Activated T-cell treated with anti-CD3 and anti-CD28 coated beads, Interleukin-2, amount 50 U/mL, for 4 hours (primary cell): ENCODE results near the gene TACR2. TPM values are rescaled to one million over a fixed set of nuclear protein-coding genes. Genes with fewer than 3 reads are reported as not detected.

ENCODE experiments used
- ATAC-seq, 2 donors: fragments of 200-7000 bp; cut with Tn5 transposase; one replicate each; pipeline ENCODE4 v1.10.0; 2021
- DNase-seq: peaks from one replicate; pipeline ENCODE4 v3.0.0-alpha.2; 2020
- H3K27me3 Mint-ChIP-seq: one replicate; pipeline ENCODE4 v1.8.0; 2021; ENCODE audit warnings: low read depth, mixed read lengths
- H3K36me3 Mint-ChIP-seq: one replicate; pipeline ENCODE4 v1.8.0; 2022; ENCODE audit warnings: mixed read lengths; ENCODE audit not compliant: insufficient read depth
- H3K4me1 Mint-ChIP-seq: one replicate; pipeline ENCODE4 v1.8.0; 2021; ENCODE audit warnings: low read depth, mixed read lengths
- H3K4me3 Mint-ChIP-seq: one replicate; pipeline ENCODE4 v1.8.0; 2021; ENCODE audit warnings: mild to moderate bottlenecking, moderate library complexity, mixed read lengths
- H3K9me3 Mint-ChIP-seq: one replicate; pipeline ENCODE4 v1.8.0; 2021; ENCODE audit warnings: mixed read lengths
- total RNA-seq, 3 donors: library from RNA; stranded (reverse); gene quantifications; one replicate each; pipeline ENCODE4 v1.2.1, GENCODE V29; 2021

Gene TACR2
- total RNA-seq, 3 donors from 2014 or later = 0.11 TPM; not detected in 2

- H3K36me3 Mint-ChIP-seq = peaks cover 33% of the 10 kb centered on the region
- H3K4me3 Mint-ChIP-seq = no peak overlapping the region
- no peaks in the 10 kb centered on the region for H3K9me3 Mint-ChIP-seq
- H3K27me3 Mint-ChIP-seq = no peaks in the 10 kb centered on the region
- H3K4me1 Mint-ChIP-seq = no peaks in the 10 kb centered on the region
- DNase-seq = no peak
- no peak for ATAC-seq
These were observed 42.5 kb downstream of the TACR2 start for GRCh38 chr10:69374242-69374641.

- no peaks in the 10 kb centered on the region for H3K9me3 Mint-ChIP-seq
- no peak overlapping the region for H3K4me3 Mint-ChIP-seq
- H3K4me1 Mint-ChIP-seq = no peaks in the 10 kb centered on the region
- no peak for DNase-seq
- H3K36me3 Mint-ChIP-seq = peaks cover 31% of the 10 kb centered on the region
- no peak for ATAC-seq
- H3K27me3 Mint-ChIP-seq = no peaks in the 10 kb centered on the region
These were observed 44.4 kb downstream of the TACR2 start for GRCh38 chr10:69372126-69372980.

GRCh38 chr10:69367469-69367868 is 49.2 kb downstream of the TACR2 start:
- Mint-ChIP-seq H3K4me3 (no peak overlapping the region), H3K27me3 (no peaks in the 10 kb centered on the region), H3K9me3 (no peaks in the 10 kb centered on the region), H3K36me3 (peaks cover 51% of the 10 kb centered on the region), H3K4me1 (peaks cover 16% of the 10 kb centered on the region)
- ATAC-seq (no peak), DNase-seq (no peak)

GRCh38 chr10:69366738-69367137 is 50.0 kb downstream of the TACR2 start:
- peaks cover 47% of the 10 kb centered on the region for H3K36me3 Mint-ChIP-seq
- H3K4me1 Mint-ChIP-seq = peaks cover 22% of the 10 kb centered on the region
- no peak overlapping the region for H3K4me3 Mint-ChIP-seq
- H3K9me3 Mint-ChIP-seq = no peaks in the 10 kb centered on the region
- no peak for ATAC-seq
- no peak for DNase-seq
- H3K27me3 Mint-ChIP-seq = no peaks in the 10 kb centered on the region

- Mint-ChIP-seq H3K36me3 (peaks cover 40% of the 10 kb centered on the region), H3K4me3 (no peak overlapping the region), H3K4me1 (peaks cover 42% of the 10 kb centered on the region), H3K27me3 (no peaks in the 10 kb centered on the region), H3K9me3 (no peaks in the 10 kb centered on the region)
- no peak for DNase-seq
- no peak for ATAC-seq
These were observed 52.3 kb downstream of the TACR2 start for GRCh38 chr10:69364232-69364940.

GRCh38 chr10:69363666-69364065 is 53.1 kb downstream of the TACR2 start:
- peaks cover 49% of the 10 kb centered on the region for H3K4me1 Mint-ChIP-seq
- peaks cover 36% of the 10 kb centered on the region for H3K36me3 Mint-ChIP-seq
- H3K9me3 Mint-ChIP-seq = no peaks in the 10 kb centered on the region
- H3K4me3 Mint-ChIP-seq = no peak overlapping the region
- ATAC-seq (no peak), DNase-seq (no peak)
- no peaks in the 10 kb centered on the region for H3K27me3 Mint-ChIP-seq

- Mint-ChIP-seq H3K9me3 (no peaks in the 10 kb centered on the region), H3K4me3 (no peak overlapping the region), H3K36me3 (peaks cover 29% of the 10 kb centered on the region), H3K4me1 (peaks cover 57% of the 10 kb centered on the region), H3K27me3 (no peaks in the 10 kb centered on the region)
- DNase-seq (no peak), ATAC-seq (no peak)
These were observed 54.2 kb downstream of the TACR2 start for GRCh38 chr10:69362471-69362954.

GRCh38 chr10:69361303-69361614 is 55.5 kb downstream of the TACR2 start:
- DNase-seq (no peak), ATAC-seq (no peak)
- no peak overlapping the region for H3K4me3 Mint-ChIP-seq
- peaks cover 26% of the 10 kb centered on the region for H3K36me3 Mint-ChIP-seq
- H3K4me1 Mint-ChIP-seq = peaks cover 57% of the 10 kb centered on the region
- no peaks in the 10 kb centered on the region for H3K9me3 Mint-ChIP-seq
- H3K27me3 Mint-ChIP-seq = no peaks in the 10 kb centered on the region

- H3K27me3 Mint-ChIP-seq = no peaks in the 10 kb centered on the region
- no peak for DNase-seq
- H3K4me1 Mint-ChIP-seq = peaks cover 57% of the 10 kb centered on the region
- H3K4me3 Mint-ChIP-seq = no peak overlapping the region
- no peak for ATAC-seq
- no peaks in the 10 kb centered on the region for H3K9me3 Mint-ChIP-seq
- H3K36me3 Mint-ChIP-seq = peaks cover 26% of the 10 kb centered on the region
These were observed 56.0 kb downstream of the TACR2 start for GRCh38 chr10:69360485-69361302.

- H3K4me1 Mint-ChIP-seq = peaks cover 57% of the 10 kb centered on the region
- ATAC-seq (peak; percentile 59 to 77), DNase-seq (no peak)
- peak overlapping the region; percentile 17 for H3K4me3 Mint-ChIP-seq
- H3K9me3 Mint-ChIP-seq = no peaks in the 10 kb centered on the region
- H3K36me3 Mint-ChIP-seq = peaks cover 17% of the 10 kb centered on the region
- H3K27me3 Mint-ChIP-seq = no peaks in the 10 kb centered on the region
These were observed 57.1 kb downstream of the TACR2 start for GRCh38 chr10:69359594-69359993.

GRCh38 chr10:69359148-69359547 is 57.6 kb downstream of the TACR2 start:
- Mint-ChIP-seq H3K9me3 (no peaks in the 10 kb centered on the region), H3K27me3 (no peaks in the 10 kb centered on the region), H3K4me3 (peak overlapping the region; percentile 9), H3K36me3 (peaks cover 18% of the 10 kb centered on the region), H3K4me1 (peaks cover 60% of the 10 kb centered on the region)
- ATAC-seq (peak in 1 of 2 donors; percentile 29), DNase-seq (no peak)

- H3K4me1 Mint-ChIP-seq = peaks cover 60% of the 10 kb centered on the region
These were observed 58.4 kb downstream of the TACR2 start for GRCh38 chr10:69358148-69358795.

GRCh38 chr10:69356187-69356586 is 60.5 kb downstream of the TACR2 start:
- no peaks in the 10 kb centered on the region for H3K9me3 Mint-ChIP-seq
- H3K4me1 Mint-ChIP-seq = peaks cover 54% of the 10 kb centered on the region
- ATAC-seq = no peak
- no peak for DNase-seq
- peaks cover 12% of the 10 kb centered on the region for H3K36me3 Mint-ChIP-seq
- no peaks in the 10 kb centered on the region for H3K27me3 Mint-ChIP-seq
- no peak overlapping the region for H3K4me3 Mint-ChIP-seq

More at GRCh38 chr10:69358148-69358795, 58.4 kb downstream of the TACR2 start:
- no peak overlapping the region for H3K4me3 Mint-ChIP-seq
- H3K27me3 Mint-ChIP-seq = no peaks in the 10 kb centered on the region
- peaks cover 19% of the 10 kb centered on the region for H3K36me3 Mint-ChIP-seq
- DNase-seq = no peak
- ATAC-seq = no peak
- H3K9me3 Mint-ChIP-seq = no peaks in the 10 kb centered on the region
